CD4-positive, alpha-beta memory T cell (primary cell): ENCODE measurements around the gene WIPF3. TPM values are rescaled to one million over a fixed set of nuclear protein-coding genes. Genes with fewer than 3 reads are reported as not detected.

ENCODE experiments used
- CTCF ChIA-PET: fragments of 350-600 bp; sonication (Branson Sonifier 250); formaldehyde crosslinking; loops from one replicate; lab custom pipeline; 2021; ENCODE audit warnings: inconsistent platforms; ENCODE audit not compliant: partially characterized antibody; lab: Charles Lee
- POLR2A ChIA-PET: fragments of 350-600 bp; sonication (Branson Sonifier 250); formaldehyde crosslinking; loops from one replicate; lab custom pipeline; 2021; ENCODE audit not compliant: partially characterized antibody; lab: Charles Lee
- DNase-seq, 5 donors: peaks; one replicate each; pipeline versions ENCODE4 v3.0.0 to v3.0.0-alpha.2; 2020 to 2022; ENCODE audit warnings: mixed read lengths in 1 of 5
- H3K27ac ChIP-seq: one replicate; pipeline ENCODE4 v1.7.0; 2013; ENCODE audit warnings: low read depth, low read length
- H3K27me3 ChIP-seq: 2 replicates; pipeline ENCODE4 v1.7.0; 2013; ENCODE audit warnings: mild to moderate bottlenecking, low read length, moderate library complexity; ENCODE audit not compliant: insufficient read depth
- H3K36me3 ChIP-seq: 2 replicates; pipeline ENCODE4 v1.7.0; 2013; ENCODE audit warnings: mild to moderate bottlenecking, low read length, moderate library complexity; ENCODE audit not compliant: insufficient read depth
- H3K4me1 ChIP-seq: 2 replicates; pipeline ENCODE4 v1.7.0; 2013; ENCODE audit warnings: mild to moderate bottlenecking, low read length, moderate library complexity; ENCODE audit not compliant: insufficient read depth
- H3K4me3 ChIP-seq, 2 donors: one replicate each; pipeline ENCODE4 v1.7.0; 2013; ENCODE audit warnings: low read length in 2 of 2, mild to moderate bottlenecking in 1 of 2
- H3K9me3 ChIP-seq, 2 donors: one replicate each; pipeline ENCODE4 v1.7.0; 2013; ENCODE audit warnings: low read length in 2 of 2, control low read depth in 1 of 2; ENCODE audit not compliant: control insufficient read depth in 1 of 2
- H3K27ac Mint-ChIP-seq, 7 donors: one replicate each; pipeline ENCODE4 v1.8.0; 2020 to 2021; ENCODE audit warnings: mixed read lengths in 7 of 7, mild to moderate bottlenecking in 6 of 7, inconsistent platforms in 3 of 7, moderate library complexity in 3 of 7
- H3K27me3 Mint-ChIP-seq, 2 donors: one replicate each; pipeline ENCODE4 v1.8.0; 2020 to 2021; ENCODE audit warnings: mixed read lengths in 2 of 2
- H3K36me3 Mint-ChIP-seq, 2 donors: one replicate each; pipeline ENCODE4 v1.8.0; 2020 to 2021; ENCODE audit warnings: mixed read lengths in 2 of 2, inconsistent platforms in 1 of 2, mild to moderate bottlenecking in 1 of 2
- H3K4me1 Mint-ChIP-seq, 4 donors: one replicate each; pipeline ENCODE4 v1.8.0; 2020 to 2021; ENCODE audit warnings: mixed read lengths in 4 of 4, mild to moderate bottlenecking in 1 of 4
- H3K4me3 Mint-ChIP-seq, 8 donors: one replicate each; pipeline ENCODE4 v1.8.0; 2020 to 2021; ENCODE audit warnings: mixed read lengths in 8 of 8, mild to moderate bottlenecking in 7 of 8, moderate library complexity in 6 of 8, inconsistent platforms in 3 of 8
- H3K9me3 Mint-ChIP-seq, 8 donors: one replicate each; pipeline ENCODE4 v1.8.0; 2020 to 2021; ENCODE audit warnings: mixed read lengths in 8 of 8, mild to moderate bottlenecking in 5 of 8, inconsistent platforms in 3 of 8, moderate library complexity in 1 of 8
- intact Hi-C: fragments of 100-400 bp; cut with micrococcal nuclease; formaldehyde crosslinking; loops from one replicate; pipeline ENCODE4 v1.15.1; 2023
- polyA plus RNA-seq, 2 donors: library from polyadenylated mRNA; unstranded; fragments of 300-500 nt; fragmentation: Illumina TruSeq; gene quantifications; one replicate each; pipeline ENCODE4 v1.2.3, GENCODE V29; 2021
- total RNA-seq, 2 experiments: library from RNA; stranded (reverse); gene quantifications; one replicate each; pipeline ENCODE4 v1.2.3, GENCODE V29; 2021

The WIPF3 gene
- total and polyA plus RNA-seq, 4 experiments from 2014 or later, result not detected

- intact Hi-C loops, result no loop called here
These were observed 155.7 kb downstream of the WIPF3 start for GRCh38 chr7:29962035-29962434.

GRCh38 chr7:29965030-29965429 is 158.7 kb downstream of the WIPF3 start:
- Histone ChIP-seq H3K4me1 (no peaks in the 10 kb centered on the region), H3K27ac (no peak overlapping the region), H3K36me3 (no peaks in the 10 kb centered on the region), H3K9me3 (no peaks in the 10 kb centered on the region), H3K4me3 (no peak overlapping the region), H3K27me3 (no peaks in the 10 kb centered on the region)
- Mint-ChIP-seq H3K4me3 (no peak overlapping the region), H3K9me3 (peaks cover 0 to 3% (median 0%) of the 10 kb centered on the region in 8 donors), H3K36me3 (no peaks in the 10 kb centered on the region), H3K4me1 (peaks cover 0 to 4% (median 1%) of the 10 kb centered on the region in 4 donors), H3K27ac (peak overlapping the region in 1 of 7 donors; percentile 47), H3K27me3 (peaks cover 6 to 8% of the 10 kb centered on the region in 2 donors)
- intact Hi-C loops, result no loop called here
- CTCF ChIA-PET, result no interaction called here
- DNase-seq, result no peak
- POLR2A ChIA-PET, result no interaction called here

More at GRCh38 chr7:29962035-29962434, 155.7 kb downstream of the WIPF3 start:
- Histone ChIP-seq H3K36me3 (no peaks in the 10 kb centered on the region), H3K4me1 (no peaks in the 10 kb centered on the region), H3K9me3 (no peaks in the 10 kb centered on the region), H3K4me3 (no peak overlapping the region), H3K27me3 (no peaks in the 10 kb centered on the region), H3K27ac (no peak overlapping the region)
- peaks cover 6 to 19% of the 10 kb centered on the region in 2 donors for H3K27me3 Mint-ChIP-seq
- H3K27ac Mint-ChIP-seq, result no peak overlapping the region
- peaks cover 0 to 3% (median 0%) of the 10 kb centered on the region in 8 donors for H3K9me3 Mint-ChIP-seq
- POLR2A ChIA-PET, result no interaction called here
- DNase-seq, result no peak
- no peak overlapping the region for H3K4me3 Mint-ChIP-seq
- H3K4me1 Mint-ChIP-seq, result no peaks in the 10 kb centered on the region
- H3K36me3 Mint-ChIP-seq, result no peaks in the 10 kb centered on the region
- CTCF ChIA-PET, result interaction anchor here (0.6 kb wide), 1 partner anchor 73 kb away, joined by 3 read pairs; no protein-coding TSS in a partner anchor

Other genes starting within 250 kb of the WIPF3 start
- gene PRR15, start 242.7 kb upstream of the WIPF3 start, total RNA-seq, result not detected
- gene PRR15, start 242.7 kb upstream of the WIPF3 start, polyA plus RNA-seq, result not detected
- 1 to 10 TPM; 2.0 to 2.5 TPM for gene SCRN1, start 183.3 kb downstream of the WIPF3 start, total RNA-seq
- 1 to 10 TPM; 2.3 to 2.9 TPM for gene SCRN1, start 183.3 kb downstream of the WIPF3 start, polyA plus RNA-seq
- gene FKBP14, start 220.2 kb downstream of the WIPF3 start, total RNA-seq, result 1 to 10 TPM; 6.0 to 6.3 TPM
- 1 to 10 TPM; 1.6 to 3.2 TPM for gene FKBP14, start 220.2 kb downstream of the WIPF3 start, polyA plus RNA-seq
- 10 to 100 TPM; 11.8 to 13.2 TPM for gene PLEKHA8, start 221.9 kb downstream of the WIPF3 start, total RNA-seq
- 1 to 10 TPM; 2.4 to 4.2 TPM for gene PLEKHA8, start 221.9 kb downstream of the WIPF3 start, polyA plus RNA-seq